Activated T-cell treated with anti-CD3 and anti-CD28 coated beads, Interleukin-2, amount 50 U/mL, for 48 hours (primary cell): Measurements from ENCODE around the gene CTCF.
A peak's percentile ranks its signal among the peaks of the same experiment; 100 is the strongest.

Experiments
- DNase-seq, 2 experiments: peaks; one replicate each; pipeline ENCODE4 v3.0.0-alpha.2; 2020

Gene CTCF

DNA sequence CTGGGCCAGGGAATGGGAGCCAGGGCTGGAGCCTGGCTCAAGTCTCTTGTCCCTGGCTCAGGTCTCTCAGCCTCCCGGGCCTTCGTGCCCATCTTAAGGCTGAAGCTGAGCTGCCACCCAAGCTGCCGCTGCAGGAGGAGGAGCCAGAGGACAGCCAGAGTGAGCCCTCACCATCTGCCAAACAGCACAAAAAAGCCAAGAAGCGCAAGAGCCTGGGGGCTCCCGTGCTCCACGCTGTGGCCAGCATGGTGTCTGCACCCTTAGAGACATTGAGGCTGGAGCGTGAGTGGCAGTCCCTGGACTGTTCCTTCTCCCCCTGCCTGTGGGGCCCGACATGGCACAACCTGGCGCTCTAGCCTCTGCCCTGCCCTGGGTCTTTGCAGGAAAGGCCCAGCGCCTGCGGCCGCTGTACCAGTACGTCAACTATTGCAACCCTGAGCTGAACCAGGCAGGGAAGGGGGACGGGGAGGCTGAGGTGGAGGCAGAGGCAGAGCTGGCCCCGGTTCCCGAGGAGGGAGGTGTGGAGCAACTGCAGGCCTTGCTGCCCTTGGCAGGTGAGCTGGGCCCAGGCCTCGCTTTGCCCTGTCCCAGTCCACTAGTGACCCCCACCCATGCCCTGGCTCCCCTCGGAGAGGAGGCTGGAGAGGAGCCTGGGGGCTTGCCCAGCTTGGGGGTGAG, 105.6 kb downstream of the CTCF start:
- peak; percentile 86 to 89 for DNase-seq

DNA sequence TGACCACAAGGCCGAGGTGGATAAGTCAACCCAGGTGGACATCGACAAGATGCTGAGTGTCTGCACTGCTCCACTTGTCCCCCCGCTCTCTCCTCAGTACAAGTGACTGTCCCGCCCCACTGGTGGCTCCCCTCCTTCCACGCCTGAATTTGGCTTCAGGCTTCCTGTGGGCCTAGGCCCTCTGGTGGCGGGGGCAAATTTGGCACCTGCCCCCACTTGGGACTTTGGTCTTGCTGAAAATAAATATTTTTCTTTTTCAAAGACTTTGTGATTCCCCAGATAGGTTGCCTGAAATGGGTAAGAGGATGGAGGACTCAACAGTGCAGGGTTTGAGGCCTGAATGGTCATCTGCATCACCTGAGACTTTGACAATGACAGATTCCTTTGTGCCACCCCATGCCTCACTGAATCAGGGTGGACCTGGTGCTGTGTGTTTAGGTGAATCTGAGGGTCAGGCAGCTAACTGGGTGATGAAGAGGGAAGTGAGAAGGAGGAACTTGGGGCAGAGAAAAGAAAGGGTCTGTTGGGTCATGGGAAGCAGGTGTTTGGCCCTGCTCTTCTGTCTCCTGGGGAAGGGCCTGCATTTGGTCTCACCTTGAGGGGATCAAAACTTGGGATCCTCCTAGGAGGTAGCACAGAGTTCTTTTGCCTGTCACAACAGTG, 106.3 kb downstream of the CTCF start:
- DNase-seq: peak in 1 of 2 experiments; percentile 53

DNA sequence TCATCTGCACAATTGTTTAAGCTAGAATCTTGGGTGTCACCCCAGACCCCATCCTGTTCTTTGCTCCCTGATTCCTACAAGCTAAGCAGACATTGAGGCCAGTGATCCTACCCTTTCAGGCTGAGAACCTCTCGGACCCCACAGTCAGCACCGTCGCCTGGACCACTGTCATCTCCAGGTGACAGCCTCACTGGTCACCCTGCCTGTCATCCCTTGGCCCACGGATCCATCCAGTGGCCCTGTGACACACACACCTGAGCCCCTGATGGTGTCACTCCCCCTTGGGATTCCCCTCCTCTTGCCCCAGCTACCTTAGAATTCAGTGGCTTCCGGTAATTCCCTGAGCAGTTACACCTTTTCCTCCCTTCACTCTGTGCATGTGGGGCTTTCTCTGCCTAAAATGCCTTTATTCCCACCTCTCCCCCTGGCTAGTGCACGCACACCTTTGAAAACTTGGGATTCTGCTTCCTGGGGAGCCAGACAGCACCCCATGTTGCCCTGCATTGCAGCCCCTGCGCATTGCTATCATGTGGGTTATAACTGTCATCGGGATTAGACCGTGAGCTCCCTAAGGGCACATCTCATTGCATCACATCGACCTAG, 107.3 kb downstream of the CTCF start:
- DNase-seq: no peak

DNA sequence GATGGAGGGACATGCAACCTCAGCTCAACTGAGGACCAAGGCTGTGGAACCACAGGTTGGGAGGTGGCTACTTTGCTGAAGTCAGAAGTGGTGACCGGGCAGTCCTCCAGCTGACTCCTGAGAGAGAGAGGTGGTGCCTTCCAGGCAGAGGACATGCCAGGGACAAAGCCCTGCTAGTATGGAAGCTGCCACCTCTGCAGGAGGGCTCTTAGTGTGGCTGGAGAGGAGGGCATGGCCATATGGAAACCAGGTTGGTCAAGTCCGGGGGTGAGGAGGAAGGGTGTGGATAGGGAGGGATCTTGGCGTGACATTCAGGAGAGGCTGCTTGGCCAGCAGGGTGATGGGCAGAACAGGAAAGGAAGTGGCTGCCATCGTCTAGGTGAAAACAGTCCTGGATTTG, 110.0 kb downstream of the CTCF start:
- DNase-seq: no peak

DNA sequence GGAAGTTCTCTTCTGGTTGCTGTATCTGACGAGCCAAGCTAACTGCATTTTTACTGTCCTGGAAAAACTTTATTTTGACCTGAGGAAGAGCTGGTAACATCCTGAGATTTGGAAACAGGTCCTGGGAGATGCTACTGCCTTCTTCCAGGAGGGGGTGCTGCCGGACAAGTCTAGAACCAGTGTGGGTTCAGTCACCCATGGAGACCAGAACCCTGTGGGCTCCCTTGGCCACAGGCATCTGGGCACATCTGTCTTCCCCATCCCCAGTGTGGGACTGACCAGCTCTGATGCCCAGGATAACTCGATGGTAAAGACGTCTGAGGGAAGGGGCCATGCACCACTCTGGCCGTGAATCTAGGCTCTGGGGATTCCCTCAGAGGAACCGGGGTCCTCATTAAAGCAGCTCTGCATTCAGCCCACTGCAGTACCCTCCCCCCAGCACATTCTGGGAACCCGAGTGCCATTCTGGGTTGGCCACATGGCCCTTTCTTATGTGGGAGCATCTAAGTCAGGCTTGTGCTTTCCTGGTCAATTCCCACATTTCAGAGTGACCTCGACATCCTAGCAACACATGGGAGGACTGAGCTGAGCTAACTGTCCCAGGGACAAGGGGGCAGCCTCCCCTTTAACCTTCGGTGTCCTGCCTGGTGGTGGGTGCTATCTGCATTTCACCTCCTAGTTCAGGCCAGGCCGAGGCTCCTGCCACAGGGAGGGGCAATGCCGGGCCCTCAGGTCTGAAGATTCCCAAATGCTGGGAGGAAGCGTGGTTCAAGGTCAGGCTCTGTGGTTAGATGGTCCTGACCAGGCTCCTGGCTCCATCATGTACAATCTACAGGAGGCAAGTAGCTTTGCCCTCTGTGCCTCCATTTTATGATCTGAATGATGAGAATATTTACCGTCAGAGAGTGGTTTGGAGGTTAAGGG, 110.7 kb downstream of the CTCF start:
- DNase-seq: peak; percentile 71 to 72

DNA sequence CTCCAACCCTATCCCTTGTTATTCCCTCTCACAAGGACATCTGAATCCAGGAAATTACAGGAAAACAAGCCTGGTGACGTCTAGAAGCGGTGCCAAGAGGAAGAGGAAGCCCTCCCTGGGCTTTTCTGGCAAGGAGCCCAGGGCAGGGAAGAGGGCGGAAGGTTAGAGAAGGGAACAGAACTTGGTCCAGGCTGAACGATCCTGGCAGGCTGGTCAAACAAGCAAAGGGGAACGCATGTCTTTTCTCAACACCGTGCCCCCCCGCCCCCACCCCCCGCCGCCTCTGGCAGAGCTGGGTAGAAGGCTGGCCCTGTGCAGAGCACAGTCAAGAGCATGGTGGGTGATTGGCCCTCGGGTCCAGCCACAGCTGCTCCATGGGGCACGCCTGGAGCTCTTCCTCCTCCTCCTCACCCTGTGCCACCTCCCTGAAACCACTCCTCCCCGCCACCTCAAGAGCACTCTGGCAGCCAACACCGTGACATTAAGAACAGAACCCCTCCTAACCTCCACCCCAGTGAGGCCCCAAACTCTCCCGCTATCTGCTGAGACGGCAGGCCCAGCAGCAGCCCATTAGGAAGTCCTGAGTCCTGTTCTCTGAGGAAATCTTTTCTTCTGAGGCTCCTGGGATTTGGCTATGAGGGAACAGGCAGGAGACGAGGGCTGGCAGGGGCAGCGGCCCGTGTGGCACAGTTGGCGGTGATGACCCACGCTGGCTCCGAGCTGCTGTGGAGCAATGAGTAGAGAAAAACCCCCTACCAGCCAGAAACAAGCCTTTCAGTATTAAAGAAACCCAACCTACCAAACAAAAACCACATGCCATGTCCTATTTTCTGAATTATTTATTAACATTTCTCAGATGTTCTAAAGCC, 111.6 kb downstream of the CTCF start:
- no peak for DNase-seq

DNA sequence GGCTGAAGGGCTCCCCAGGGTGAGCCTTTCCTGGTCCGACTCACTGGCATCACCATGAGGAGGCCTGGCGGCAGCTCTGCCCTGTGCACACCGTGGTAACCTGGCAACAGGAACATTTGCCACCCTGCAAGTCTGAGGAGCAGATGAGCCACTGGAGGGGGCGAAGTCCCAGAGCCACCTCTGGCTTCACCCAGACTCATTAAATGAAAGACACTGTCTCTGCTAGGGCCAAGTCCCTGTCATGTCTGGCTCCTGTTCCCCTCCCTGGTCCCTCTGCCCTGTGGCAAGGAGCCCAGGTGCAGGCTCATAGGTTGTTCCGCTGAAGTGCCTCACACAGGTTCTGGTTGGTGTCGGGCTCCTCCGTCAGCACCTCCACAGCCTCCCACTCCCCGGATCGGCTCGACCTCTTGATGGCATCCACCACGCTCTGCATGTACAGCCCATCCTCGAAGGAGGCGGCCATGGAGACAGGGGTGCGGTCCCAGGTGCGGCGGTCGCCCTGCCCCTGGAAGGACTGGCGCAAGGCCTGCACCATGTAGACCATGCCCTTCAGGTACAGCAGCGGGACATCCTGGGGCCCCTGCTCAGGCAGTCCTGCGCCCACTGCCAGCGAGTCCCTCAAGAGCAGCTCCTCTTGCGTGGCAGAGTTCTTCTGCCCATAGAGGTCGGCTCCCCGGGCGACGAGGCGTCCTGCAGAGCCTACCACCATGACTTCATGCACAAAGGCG, 112.7 kb downstream of the CTCF start:
- DNase-seq: no peak

DNA sequence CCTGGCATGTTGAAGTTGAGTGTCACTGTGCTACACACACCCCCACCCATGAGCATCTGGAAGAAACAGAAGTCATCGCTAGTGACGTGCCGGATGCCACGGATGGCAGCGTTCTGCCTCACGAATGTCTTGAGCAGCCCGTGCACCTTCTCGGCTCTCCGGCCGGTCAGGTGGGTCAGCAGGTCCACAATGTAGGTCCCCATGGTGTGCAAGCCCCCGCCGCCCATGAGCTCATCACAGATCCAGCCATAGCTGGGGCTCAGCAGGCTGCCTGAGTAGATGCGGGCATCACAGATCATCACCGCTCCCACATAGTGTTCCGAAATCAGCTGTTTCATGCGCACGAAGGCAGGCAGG, 113.2 kb downstream of the CTCF start:
- no peak for DNase-seq

DNA sequence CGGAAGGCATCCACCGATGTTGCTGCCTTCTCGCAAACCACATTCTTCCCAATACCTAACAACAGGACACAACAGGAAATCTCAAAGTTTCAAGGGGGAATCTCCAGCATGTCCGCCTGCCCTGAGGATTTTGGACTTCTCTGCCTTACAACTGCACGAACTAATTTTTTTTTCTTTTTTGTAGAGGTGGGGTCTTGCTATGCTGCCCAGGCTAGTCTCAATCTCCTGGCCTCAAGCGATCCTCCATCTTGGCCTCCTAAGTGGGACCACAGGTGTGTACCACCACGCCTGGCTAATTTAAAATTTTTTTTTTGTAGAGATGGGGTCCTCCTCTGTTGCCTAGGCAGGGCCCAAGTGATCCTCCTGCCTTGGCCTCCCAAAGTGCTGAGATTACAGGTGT, 113.7 kb downstream of the CTCF start:
- no peak for DNase-seq

DNA sequence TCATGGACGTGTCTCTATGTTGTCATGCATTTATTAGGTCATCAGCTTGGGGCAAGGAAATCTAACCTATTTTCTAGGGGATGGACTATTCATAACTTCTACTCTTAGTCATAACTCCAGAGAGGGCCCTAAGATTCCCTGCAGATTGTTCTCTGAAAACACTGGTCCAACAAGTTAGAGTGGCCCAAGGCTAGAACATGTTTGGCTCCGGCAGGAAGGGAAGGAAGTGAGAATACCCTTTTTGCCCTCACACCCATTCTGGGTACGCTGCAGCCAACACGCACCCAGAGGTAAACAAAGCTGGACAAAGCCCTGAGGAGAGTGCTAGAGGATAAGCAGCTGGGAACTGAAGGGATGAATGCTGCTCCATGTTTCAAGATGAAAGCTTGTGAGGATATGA, 114.2 kb downstream of the CTCF start:
- DNase-seq: no peak

DNA sequence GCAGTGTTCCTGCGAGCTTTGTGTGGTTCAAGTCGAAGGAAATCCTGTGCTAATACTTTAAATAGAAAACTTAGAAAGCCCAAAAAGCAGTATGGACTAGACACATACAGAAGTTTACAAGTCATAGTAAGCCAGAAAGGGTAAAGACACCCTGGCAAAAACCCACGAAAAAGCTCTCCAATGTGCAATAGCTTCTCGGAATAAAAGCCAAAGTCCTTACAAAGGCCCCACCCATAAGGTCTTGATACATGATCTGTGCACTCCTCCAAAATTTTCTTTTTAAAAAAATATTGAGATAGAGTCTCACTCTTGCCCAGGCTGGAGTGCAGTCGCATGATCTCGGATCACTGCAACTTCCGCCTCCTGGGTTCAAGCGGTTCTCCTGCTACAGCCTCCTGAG, 114.6 kb downstream of the CTCF start:
- no peak for DNase-seq

DNA sequence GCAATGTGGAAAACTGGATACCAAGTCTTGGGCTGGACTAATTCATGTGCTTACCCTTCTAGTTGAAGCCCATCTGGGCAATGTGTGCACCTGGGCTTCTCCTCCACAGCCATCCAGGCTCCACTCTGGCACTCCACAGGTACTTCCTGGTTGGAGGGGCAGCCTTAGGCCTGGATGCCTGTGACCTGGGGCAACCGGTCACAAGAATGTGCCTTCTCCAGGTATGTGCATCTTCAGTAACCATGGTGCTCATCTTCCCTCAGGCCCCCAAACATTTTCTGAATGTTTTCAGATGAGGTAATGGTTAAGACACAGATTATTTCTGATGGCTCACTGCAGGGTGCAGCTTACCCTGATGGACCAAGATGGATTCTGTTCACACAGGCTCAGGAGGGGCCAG, 115.4 kb downstream of the CTCF start:
- DNase-seq: no peak

DNA sequence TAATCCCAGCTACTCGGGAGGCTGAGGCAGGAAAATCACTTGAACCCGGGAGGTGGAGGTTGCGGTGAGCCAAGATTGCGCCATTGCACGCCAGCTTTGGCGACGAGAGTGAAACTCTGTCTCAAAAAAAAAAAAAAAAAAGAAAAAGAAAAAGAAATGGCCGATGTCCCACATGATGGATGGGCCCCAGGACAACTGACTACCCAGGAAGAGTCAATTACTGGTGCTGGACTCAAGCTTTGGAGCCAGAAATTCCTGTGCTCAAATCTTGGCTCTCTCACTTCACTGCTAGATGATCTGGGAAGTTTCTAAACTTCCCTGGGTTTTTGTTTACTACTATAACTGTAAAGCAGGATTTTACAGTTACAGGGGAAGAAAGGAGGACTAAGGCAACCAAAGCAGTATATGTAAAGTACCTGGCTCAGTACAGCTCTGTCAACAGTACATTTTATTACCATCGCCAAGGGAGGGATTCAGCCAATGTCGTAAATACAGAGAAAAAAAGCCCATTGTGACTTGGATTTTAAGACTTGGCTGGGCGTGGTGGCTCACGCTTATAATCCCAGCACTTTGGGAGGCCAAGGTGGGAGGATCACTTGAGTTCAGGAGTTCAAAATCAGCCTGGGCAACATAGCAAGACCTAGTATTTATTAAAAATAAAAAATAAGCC, 116.2 kb downstream of the CTCF start:
- DNase-seq: no peak

DNA sequence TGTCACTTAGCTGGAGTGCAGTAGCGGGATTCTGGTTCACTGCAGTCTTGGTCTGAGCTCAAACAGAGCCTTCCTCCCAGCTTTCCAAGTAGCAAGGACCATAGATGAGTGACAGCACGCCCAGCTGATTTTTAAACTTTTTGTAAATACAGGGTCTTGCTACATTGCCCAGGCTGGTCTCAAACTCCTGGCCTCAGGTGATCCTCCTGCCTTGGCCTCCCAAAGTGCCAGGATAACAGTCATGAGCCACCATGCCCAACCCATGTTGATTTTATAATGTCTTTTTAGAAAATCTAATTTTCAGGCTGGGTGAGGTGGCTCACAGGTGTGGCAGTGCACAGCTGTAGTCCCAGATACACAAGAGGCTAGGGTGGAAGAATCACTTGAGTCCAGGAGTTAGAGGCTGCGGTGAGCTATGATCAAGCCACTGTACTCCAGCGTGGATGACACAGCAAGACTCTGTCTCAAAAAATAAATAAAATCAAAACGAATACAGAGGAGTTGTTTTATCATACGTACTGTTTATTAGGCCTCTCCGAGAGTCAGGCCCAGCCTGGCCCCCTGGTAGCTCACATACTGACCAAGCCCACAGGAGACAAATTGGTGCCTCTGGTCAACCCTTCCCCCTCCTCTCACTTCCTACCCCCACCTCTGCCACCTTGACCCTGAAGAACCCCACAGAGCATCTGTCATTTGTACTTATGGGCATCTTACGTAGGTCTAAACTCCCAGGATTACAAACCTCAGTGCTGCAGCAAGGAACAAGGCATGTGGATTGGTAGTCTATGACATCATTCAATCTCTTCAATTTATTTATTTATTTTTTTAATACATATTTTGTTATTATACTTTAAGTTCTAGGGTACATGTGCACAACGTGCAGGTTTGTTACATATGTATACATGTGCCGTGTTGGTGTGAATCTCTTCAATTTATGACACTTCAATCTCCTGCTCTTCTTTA, 117.9 kb downstream of the CTCF start:
- no peak for DNase-seq

DNA sequence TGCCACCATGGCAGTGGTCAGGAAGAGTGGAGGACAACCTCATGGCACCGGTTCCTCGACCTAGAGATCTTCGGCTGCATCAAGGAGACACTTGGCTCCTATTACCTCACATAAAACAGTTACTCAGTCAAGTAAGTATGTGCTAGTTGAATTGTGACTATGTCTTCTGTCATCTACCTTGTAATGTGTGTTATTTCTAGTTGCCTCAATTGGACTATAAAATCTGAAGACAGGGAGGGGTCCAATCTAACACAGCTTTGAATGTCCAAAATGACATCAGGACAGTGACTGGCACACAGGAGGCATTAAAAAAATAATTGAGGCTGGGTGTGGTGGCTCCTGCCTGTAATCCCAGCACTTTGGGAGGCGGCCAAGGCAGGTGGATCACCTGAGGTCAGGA, 121.4 kb downstream of the CTCF start:
- no peak for DNase-seq

DNA sequence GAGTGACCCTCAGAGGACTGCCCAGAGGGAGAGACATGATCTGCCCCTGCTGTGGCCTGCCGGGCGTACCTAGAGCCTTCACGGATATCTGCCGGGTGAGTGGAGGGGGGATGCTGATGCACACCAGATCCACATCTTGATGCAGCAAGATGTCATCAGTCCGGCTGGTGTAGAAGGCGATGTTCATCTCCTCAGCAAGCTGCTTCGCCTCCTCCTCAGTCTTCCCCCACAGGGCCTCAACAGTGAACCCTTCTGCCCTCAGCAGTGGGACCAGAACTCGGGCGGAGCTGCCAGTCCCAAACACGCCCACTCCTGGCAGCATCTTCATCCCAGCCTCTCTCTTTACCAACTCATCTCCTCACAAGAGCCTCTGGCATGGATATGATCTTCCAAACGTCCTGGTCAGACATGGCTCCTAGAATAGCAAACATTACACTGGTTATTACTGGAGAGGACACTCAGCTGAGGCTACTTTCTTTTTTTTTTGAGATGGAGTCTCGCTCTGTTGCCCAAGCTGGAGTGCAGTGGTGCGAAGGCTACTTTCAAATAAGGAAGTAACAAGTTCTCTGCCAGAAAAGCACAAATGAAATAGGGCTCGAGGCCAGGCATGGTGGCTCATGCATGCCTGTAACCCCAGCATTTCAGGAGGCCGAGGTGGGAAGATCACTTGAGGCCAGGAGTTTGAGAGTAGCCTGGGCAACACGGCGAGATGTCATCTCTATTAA, 123.2 kb downstream of the CTCF start:
- DNase-seq: no peak
